ENCODE data around the gene VAV3.

The VAV3 gene

DNA sequence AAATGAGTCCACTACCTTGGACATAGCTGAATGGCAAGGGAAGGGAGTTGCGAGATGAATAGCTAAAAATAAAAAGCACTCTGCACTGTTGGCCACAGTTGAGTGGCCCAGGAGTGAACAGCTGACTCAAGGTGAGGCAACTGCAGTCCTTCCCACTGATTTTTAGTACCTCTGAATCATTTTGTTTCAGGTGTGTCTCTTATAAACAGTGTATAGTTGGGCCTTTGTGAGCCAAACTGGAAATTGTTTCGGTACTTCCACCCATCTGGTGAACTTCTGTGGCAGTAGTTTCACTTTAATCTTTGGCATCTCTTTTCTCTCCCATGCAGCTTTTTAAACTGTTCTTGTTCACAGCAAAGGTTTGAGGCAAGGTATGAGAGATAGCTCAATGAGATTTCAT, 122.7 kb downstream of the VAV3 start:
- TF ChIP-seq, protein P1, sequence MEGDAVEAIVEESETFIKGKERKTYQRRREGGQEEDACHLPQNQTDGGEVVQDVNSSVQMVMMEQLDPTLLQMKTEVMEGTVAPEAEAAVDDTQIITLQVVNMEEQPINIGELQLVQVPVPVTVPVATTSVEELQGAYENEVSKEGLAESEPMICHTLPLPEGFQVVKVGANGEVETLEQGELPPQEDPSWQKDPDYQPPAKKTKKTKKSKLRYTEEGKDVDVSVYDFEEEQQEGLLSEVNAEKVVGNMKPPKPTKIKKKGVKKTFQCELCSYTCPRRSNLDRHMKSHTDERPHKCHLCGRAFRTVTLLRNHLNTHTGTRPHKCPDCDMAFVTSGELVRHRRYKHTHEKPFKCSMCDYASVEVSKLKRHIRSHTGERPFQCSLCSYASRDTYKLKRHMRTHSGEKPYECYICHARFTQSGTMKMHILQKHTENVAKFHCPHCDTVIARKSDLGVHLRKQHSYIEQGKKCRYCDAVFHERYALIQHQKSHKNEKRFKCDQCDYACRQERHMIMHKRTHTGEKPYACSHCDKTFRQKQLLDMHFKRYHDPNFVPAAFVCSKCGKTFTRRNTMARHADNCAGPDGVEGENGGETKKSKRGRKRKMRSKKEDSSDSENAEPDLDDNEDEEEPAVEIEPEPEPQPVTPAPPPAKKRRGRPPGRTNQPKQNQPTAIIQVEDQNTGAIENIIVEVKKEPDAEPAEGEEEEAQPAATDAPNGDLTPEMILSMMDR (IDR thresholded peaks at IDR 0.05; ENCODE audit: low read depth, low read length) = no peak
- DNase-seq (ENCODE audit: extremely low read depth, low read depth) = no peak

DNA sequence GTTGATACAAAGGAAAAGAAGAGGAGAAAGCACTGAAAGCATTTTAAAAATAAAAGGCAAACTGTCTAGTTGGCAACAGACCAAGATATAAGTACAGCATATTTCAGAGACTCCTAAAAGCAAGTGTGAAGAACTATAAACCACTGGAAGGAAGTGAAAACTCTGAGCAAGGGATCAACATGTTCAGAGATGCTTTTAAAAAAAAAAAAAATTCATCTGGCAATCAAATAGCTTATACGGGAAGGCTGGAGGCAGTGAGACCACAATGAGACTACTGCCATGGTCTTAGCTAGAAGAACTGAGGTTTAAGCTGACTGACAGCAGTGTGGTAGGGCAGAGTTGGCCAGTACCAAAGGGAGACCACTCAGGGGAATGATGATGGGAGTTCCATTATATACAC, 124.3 kb downstream of the VAV3 start:
- TF ChIP-seq, protein P1 (IDR thresholded peaks at IDR 0.05; ENCODE audit: low read depth, low read length) = no peak
- DNase-seq (ENCODE audit: extremely low read depth, low read depth) = no peak

DNA sequence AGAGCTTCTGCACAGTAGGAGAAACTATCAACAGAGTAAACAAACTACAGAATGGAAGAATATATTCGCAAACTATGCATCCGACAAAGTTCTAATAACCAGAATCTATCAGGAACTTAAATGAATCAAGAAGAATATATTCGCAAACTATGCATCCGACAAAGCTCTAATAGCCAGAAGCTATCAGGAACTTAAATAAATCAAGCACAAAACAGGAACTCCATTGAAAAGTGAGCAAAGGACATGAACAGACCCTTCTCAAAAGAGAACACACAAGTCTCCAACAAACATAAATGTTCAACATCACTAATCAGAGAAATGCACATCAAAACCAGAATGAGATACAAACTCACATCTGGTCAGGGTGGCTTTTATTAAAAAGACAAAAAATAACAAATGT, 126.9 kb downstream of the VAV3 start:
- TF ChIP-seq, protein P1 (IDR thresholded peaks at IDR 0.05; ENCODE audit: low read depth, low read length) = no peak
- no peak for DNase-seq (ENCODE audit: extremely low read depth, low read depth)

DNA sequence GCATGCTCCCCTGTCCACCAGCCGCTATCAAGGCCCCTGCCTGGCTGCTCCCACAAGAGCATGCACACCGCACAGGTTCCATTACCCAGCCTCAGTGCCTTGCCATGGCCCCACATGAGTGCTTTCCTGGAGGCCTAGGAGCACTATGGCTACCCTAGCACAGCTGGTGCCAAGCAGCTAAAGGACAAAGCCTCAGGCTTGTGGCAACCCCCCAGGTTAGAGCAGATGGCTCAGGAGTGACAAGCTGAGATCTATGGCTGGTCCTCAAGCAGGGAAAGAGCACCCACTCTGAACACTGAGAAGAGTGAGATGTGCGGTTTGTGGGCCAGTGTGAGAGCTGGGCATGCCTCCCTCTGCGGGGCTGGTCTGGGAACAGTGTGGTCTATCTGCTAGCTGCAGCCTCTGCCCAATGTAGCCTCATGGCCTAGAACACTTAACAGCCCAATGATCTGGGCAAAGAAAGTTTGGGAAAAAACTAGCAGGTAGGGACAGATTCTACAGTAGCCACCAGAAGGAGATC, 129.8 kb downstream of the VAV3 start:
- no peak for DNase-seq (ENCODE audit: extremely low read depth, low read depth)

DNA sequence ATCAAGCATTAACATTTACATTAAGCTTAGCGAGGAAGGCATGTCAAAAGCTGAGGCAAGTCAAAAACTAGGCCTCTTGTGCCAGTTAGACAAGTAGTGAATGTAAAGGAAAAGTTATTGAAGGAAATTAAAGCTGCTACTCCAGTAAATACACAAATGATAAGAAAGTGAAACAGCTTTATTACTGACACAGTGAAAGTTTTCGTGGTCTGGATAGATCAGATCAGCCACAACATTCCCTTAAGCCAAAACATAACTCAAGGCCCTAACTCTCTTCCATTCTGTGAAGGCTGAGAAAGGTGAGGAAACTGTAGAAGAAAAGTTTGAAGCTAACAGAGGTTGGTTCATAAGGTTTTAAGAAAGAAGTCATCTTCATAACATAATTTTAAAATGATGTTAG, 131.9 kb downstream of the VAV3 start:
- DNase-seq (ENCODE audit: extremely low read depth, low read depth) = no peak
- TF ChIP-seq, protein P1 (IDR thresholded peaks at IDR 0.05; ENCODE audit: low read depth, low read length) = no peak

More for the DNA sequence above, 129.8 kb downstream of the VAV3 start:
- TF ChIP-seq, protein P1 (IDR thresholded peaks at IDR 0.05; ENCODE audit: low read depth, low read length) = no peak

DNA sequence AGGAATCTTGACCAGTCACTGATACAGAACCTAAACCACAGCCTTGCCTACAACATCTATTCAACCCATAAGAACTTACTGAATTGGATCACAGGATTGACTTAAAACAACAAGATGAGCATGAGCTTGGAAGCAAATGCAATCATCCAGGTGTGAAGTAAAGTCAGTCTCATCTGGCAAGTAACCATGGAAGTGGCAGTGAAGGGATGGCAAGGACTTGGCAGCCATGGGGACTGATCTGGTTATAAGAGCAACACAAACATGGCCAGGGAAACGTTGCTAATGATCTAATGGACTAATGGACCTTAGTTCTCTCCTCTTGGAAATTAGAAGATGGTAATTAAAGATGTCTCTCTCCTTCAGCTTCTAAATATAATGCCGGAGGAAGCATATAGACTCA, 133.1 kb downstream of the VAV3 start:
- TF ChIP-seq, protein P1 (IDR thresholded peaks at IDR 0.05; ENCODE audit: low read depth, low read length) = no peak
- no peak for DNase-seq (ENCODE audit: extremely low read depth, low read depth)

DNA sequence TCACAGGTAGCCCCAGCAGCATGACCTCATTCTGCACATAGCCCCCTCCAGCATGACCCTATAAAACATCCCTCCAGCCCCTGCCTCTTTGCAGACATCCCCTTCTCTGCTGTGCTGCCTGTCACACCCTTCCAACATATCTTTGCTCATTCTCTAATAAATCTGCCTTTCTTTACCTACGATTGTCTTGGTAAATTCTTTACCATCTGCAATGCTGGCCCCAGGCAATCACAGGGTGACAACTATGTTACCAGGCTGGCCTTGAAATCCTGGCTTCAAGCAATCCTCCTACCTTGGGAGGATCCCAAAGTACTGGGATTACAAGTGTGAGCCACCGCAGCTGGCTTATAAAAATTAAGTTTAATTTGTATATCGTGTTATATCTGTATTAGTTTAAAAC, 134.5 kb downstream of the VAV3 start:
- no peak for DNase-seq (ENCODE audit: extremely low read depth, low read depth)
- TF ChIP-seq, protein P1 (IDR thresholded peaks at IDR 0.05; ENCODE audit: low read depth, low read length) = no peak
